ENCODE data around the gene TYR.
A peak's percentile ranks its signal among the peaks of the same experiment; 100 is the strongest.
"Not testable (repeated sequence)": the region's sequence is repeated elsewhere in the genome, so short reads cannot be mapped to it uniquely, and the experiment has no call there.

Gene TYR

DNA sequence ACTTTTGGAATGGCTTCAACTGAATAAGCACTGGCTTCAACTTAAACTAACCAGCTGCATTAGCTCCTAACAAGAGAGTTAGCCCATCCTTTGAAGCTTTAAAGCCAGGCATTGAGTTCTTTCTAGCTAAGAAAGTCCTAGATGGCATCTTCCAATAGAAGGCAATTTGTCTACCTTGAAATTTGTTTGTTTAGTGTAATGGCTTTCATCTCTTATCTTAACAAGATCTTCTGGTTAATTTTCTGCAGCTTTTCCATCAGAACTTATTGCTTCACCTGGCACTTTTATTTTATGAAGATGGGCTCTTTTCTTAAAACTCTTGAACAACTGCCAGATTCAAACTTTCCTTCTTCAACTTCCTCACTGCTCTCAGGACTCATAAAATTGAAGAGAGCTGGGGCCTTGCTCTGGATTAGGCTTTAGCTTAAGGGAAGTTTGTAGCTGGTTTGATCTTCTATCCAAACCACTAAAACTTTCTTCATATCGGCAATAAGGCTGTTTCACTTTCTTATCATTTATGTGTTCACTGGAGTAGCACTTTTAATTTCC, 94.9 kb downstream of the TYR start:
- DNase-seq (ENCODE audit: low spot score), result not testable (repeated sequence)

DNA sequence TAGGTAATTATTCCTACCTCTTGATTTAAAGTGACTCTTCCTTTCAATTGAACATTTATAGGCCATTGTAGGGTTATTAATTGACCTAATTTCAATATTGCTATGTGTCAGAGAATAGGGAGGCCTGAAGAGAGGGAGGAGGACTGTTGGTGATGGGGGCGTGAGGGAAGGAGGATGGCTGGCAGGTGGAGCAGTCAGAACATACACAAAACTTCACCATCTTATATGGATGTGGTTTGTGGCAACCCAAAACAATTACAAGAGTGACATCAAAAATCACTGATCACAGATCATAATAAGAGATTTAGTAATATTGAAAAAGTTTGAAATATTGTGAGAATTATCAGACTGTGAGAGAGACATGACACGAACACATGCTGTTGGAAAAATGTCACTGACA, 95.5 kb downstream of the TYR start:
- DNase-seq (ENCODE audit: low spot score), result not testable (repeated sequence)

DNA sequence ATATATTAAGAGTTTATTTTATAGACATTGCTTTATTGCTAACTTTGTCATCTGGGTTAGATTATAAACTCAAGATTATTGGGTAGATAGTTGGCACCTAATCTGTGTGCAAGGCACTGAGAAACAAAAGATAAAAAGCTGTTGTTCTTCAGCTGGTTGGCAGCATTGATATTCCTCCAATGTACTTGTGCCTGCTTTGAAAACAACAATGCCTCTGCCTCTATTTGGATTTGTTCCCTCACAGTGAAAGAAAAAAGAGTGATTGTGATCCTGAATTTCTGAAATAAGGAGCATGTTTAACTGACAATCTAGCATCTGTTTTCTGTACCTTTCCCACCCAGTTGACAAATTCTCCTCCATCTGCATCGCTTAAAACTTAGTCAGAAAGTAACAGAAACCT, 98.3 kb downstream of the TYR start:
- no peak for DNase-seq (ENCODE audit: low spot score)

DNA sequence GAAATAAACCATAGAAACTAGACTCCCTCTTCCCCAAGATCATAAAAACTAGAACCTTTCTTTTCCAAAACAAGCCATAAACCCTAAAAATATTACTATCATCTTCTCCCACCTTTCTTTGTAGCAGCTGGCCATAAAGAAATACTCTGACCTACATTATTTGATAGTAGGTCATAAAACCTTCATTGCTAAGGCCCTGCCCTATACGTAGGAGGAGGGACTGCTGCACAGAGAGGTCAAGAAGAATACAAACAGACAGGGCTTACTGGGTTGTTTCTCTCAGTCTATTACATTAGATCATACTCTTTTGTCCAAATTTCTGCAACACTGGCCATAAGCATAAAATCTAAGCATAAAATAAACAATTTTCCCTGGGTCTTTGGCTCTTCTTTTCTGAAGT, 101.5 kb downstream of the TYR start:
- DNase-seq (ENCODE audit: low spot score), result no peak

DNA sequence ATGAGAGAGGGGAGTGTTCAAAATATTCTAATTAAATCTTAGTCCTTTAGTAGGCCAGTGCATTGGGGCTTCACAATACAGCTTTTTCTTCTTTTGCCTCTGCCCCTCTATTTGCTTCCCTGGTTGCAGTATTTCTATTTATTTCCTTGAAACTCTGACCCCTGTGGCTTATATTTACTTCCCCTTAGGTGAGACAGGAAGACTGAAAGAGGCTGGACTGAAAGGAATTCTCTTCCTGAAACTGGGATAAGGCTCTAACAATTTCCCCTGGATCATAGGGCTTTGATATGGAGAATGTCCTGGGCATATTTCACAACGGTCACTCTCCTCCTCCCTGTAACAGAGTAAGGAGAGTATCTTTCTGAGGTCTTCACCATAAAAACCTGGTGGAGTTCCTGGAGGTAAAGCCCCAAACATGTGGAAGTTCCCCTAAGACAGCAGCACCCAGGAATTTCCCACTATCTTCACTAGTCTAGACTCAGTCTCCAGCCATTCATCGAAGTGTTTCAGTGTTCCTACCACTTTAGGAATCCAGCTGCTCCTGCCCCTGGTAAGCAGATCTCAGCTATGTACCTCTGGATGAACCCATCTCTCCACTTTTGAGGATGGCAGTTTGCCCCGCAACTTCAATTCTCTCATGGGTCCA, 103.5 kb downstream of the TYR start:
- not testable (repeated sequence) for DNase-seq (ENCODE audit: low spot score)

DNA sequence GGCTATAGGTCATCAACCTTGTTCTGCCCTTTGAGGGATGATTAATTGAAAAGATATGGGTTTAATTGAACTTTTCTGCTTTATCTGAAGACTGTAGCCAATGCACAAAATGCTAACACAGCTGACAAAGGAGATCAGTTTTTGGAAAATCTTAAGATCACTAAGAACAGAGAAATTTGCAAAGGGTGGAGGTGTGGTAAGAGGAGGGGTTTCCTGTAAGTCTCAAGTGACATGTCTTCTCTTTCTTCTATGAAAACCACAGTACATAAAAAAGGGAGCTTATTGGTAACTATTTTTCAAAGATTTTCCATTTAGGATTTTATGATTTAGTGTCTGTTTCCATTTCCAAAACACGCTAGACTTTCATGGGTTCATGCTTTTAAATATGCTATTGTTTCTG, 108.9 kb downstream of the TYR start:
- not testable (repeated sequence) for DNase-seq (ENCODE audit: low spot score)

DNA sequence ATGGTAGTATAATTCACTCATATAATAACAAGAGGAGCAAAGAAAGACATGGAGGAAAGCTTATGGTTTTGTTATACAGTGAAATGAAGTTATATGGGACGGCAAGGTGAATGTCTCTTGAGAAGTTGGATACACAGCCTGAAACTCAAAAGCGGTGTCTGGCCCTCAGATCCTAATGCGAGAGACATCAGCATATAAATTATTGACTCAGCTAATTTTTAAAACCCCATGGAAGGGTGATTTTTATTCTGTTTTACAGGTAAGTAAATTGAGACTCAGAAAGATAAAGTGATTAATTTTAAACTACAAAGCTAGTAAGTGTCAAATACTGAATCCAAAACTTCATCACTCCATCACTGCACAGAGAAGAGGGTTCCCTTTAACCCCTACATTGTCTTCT, 110.3 kb downstream of the TYR start:
- not testable (repeated sequence) for DNase-seq (ENCODE audit: low spot score)

DNA sequence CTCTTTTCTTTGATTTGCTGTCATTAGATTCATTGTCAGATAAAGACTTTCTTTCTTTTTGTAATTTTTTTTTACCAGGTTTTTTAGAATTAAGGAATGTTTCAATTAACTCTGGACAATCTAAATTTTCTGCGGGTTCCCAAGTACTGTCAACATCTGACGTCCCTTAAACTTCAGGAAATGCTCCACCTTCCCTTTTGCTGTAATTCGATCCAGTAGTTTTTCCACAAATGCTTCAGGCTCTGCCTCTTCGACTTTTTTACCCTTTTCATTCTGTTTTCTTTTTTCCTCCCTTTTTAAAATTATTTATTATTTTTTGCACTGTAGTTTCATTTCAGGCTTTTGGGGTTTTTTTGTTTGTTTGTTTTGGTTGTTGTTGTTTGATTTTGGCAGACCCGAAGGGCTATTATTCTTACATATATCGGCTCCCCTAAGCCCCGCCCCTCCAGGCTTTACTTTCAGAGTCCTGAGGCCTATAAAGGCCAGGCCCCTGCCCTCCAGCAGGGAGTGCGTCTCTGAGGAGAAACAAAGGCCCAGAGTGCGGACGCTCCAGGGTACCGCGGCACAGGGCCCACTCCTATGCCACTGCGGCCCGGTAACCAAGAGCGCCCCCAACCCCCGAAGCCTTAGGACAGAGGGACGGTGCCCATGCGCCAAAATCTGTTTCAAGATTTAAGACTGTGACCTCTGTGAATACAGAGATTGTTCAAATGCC, 116.4 kb downstream of the TYR start:
- no peak for DNase-seq (ENCODE audit: low spot score)

DNA sequence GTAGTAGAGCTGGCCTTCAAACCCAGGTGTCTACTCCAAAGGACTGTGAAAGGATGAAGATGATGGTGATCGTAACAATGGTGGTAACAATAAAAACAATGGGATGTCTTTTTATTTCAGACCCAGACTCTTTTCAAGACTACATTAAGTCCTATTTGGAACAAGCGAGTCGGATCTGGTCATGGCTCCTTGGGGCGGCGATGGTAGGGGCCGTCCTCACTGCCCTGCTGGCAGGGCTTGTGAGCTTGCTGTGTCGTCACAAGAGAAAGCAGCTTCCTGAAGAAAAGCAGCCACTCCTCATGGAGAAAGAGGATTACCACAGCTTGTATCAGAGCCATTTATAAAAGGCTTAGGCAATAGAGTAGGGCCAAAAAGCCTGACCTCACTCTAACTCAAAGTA, 117.3 kb downstream of the TYR start:
- not testable (repeated sequence) for DNase-seq (ENCODE audit: low spot score)

DNA sequence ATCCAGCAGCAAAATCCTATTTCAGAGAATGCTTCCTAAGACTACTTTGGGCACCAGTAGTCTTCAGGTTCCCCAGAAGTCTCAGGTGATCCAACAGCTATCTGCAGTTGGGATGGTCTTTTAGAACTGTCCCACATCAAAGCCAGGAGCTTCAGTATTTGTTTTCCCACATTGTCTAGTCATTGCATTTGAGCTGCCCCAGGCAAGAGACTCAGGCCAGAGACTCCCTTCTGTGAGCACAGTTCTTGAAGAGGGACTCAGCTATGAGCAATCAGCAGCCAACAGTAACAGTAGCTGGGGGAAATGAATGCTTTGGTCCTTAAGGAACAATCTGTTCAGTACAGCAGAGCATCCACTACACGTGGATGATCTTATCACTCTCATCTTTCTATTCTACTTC, 125.4 kb downstream of the TYR start:
- not testable (repeated sequence) for DNase-seq (ENCODE audit: low spot score)

DNA sequence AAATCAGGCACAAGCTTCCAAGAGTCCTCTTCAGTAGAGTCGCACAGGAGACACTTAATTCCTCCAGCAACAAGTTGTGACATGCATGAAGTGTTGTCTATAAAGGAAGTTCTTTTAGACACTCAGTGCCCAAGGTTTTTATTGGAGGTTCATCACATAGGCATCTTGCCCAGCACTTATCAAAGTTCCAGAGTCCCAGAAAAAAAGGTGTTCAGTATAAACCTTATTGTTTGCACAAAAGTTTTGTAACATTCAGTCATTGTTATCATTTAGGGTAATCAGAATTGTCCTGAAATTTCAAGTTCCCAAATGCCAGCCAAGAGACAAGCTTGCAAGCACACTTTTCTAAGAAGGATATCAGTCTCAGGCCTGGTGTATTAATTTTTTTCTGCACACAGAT, 130.6 kb downstream of the TYR start:
- DNase-seq (ENCODE audit: low spot score), result not testable (repeated sequence)

DNA sequence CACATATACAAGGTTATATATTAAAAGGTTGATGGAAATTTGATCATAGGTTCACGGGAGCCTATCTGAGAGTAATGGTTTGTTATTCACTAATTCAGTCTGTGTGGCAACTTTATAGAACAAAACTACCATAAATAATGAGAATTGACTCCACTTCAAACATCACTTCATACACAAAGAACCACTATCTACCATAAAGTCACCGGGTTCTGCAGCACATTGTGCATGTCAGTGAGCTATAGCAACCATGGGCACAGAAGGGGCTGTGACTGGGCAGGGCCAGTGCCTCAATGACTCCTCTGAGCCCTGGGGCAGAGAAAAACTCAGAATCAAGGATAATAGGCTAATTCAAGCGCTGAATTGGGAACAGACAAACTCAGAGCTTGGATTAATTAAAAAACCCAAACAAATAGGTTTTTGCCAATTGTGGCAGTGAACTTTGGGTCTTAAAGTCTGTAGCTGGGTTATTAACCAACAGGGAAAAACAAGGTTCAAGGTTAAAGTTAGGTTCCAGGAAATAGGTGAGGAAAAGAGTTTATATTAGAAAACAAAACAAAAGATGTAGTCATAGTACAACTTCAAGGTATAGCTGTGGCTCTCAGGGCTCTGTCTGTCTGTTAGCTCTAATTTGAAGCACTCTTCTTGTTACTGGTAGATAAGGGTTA, 131.8 kb downstream of the TYR start:
- DNase-seq (ENCODE audit: low spot score), result not testable (repeated sequence)

DNA sequence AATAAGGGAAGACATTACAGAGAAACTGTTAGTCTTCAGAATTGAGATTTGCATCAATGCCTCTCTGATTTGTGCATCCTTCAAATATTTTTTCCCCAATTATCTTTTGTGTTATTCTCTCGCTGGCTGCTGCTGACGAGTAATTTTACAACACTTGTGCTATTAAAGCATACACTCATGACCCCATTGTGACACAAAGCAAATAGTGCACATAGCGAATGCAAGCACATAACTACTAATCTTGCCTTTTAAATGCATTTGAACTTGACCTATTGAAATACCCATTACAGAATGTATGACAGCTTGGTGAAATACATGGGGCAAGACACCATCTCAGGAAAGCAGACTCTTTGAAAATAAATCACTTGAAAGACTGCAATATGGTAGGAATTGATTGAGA, 132.9 kb downstream of the TYR start:
- DNase-seq (ENCODE audit: low spot score), result not testable (repeated sequence)

DNA sequence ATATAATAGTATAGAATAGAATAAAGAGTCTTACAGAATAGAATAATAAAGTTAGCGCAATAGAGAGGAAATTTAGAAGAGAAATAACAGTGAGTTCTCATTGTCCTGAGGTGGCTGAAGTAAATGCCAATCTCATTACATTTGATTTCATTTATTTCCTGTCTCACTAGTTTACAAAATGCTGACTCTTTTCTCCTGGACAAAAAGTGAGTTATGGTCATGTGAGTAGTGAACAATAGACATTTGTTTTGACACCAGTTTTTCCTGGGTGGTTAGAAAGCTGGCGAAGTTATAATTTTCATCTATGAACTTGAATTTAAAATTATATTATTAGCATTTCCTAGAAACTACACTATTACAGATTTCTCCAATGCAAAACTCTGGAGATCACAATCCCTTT, 143.7 kb downstream of the TYR start:
- no peak for DNase-seq (ENCODE audit: low spot score)

DNA sequence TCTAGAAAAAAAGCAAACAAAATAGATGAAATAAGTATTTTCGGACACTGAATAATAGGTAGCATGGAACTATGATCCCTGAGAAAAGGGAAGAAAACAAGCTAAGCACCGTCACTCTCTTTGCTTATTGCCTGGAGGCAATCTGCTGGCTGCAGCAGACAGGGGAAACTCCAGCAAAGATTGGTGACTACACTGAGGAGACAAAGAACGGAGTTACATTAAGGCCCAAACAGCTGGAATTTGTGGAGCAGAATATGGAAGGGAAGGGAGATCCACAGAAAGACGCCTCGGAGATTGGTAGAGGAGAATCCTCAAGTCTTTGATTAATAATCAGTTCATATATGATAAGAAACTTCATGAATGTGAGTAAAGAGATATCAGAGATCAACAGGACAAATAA, 150.2 kb downstream of the TYR start:
- no peak for DNase-seq (ENCODE audit: low spot score)

DNA sequence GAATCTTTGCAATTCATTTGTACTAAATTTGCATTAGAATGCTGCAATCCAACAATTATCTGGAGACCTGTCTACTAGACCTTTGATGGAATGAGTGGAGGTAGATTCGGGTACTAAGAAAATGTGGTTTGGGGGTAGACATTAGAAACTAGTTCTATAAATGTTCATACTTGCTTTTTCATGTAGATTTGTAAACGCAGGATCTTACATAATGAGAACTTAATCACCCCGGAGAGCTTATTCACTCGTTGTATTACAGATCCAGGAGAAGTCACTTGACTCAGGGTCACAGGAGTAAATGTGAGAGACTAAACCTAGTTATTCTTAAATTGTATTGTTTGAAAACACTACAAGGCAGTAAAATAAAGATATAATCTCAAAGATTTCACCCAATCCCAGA, 154.3 kb downstream of the TYR start:
- DNase-seq (ENCODE audit: low spot score), result peak; percentile 11

DNA sequence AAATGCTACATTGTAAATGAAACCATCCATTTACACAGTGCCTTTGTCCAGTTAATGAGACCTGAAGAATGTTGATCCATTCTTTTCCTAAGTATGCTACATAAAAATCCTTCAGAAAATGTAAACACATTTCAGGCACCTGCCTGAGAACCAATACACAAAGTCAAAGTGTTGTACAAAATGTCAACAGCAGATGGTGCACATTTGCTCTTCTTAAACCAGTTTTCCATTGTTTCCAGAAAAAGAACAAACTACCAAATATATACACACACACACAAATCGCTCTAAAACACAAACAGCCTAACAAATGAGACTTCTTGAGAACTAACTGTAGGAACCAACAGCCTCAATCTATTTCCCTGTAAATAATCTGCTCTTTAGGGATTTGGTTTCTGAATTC, 156.0 kb downstream of the TYR start:
- DNase-seq (ENCODE audit: low spot score), result peak; percentile 20

DNA sequence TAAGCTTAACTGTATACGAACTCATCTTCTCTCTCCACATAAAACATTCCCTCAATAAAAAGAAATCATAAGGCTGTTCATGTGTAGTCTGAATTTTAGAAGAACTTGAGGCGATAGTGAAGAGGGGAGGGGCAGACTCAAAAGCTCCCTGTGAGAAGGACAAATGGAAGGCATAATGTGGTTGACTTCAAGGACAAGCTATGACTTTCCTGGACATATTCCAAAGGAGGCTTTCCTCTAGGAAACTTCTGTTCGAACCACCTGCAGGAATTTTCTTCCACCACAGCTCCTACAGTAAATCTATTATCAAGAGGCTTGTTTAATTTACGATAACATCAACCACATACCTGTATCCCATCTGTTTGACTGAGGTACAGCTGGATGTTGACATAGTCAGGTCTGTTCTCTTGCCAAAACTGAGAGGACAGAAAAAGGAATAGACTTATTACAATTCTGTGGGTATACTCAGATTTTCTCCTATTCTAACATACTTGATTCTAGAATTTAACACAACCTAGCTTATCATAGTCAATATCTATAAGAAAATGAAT, 159.5 kb downstream of the TYR start:
- DNase-seq (ENCODE audit: low spot score), result not testable (repeated sequence)

DNA sequence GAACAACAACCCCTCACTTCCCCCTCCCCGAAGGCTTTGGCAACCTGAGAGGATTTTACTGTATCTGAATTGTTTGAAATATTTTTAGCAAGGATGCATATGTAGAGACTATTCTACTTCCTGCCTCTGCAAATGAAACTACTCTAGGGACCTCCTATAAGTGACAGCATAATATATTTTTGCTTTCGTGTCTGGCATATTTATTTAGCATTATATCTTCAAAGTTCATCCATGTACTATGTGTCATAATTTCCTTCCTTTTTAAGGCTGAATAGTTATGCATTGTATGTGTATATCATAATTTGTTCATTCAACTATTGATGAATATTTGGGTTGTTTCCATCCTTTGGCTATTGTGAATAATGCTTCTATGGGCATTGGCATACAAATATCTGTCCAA, 160.4 kb downstream of the TYR start:
- DNase-seq (ENCODE audit: low spot score), result not testable (repeated sequence)

DNA sequence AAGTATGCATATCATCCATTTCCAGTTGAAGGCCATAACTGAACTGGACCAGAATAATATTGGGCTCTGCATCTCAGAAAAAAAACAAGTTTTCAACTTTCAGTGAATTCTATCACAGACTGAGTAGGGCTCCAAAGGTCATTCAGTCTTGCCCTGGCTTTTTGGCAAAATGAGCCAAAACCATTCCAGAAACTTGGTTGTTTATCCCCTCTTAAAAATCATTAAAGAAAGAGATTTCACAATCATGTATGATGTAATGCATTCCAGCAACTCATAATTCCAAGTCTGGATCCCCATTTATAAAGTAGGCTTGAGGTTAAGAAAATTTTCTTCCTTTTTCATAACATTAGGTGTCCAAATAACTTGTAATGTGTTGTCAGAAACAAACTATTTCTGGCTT, 162.8 kb downstream of the TYR start:
- DNase-seq (ENCODE audit: low spot score), result not testable (repeated sequence)

DNA sequence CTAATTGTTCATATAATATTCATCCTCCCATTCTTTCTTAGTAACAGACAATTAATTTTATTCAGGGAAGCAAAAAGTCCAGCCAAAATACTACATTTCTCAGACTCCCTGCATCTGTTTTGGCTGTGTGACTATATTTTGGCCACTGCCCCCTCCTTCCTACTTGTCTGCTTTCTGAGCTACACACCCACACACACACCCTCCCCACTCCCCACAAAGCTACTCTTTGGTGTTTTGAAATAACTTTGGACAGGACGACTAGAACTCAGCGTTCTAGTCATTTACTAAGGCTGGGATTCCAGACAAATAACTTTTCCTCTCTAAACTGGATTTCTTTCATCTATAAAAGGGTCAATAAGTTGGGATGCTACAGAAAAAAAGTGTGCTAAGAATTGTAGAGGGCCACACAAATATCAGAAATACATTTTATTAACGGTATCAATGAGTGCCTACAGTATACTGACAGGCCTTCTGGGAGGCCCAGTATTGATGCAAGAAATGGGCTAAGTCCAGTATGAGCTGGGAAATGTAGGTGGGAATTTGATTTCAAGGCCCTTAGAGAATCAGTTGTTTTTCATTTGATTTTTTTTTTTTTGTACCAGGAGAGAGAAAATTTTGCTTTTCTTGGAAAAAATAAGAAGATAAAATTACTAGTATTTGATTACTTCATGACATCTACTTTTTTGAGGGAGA, 165.4 kb downstream of the TYR start:
- DNase-seq (ENCODE audit: low spot score), result not testable (repeated sequence)

Measured in RKO (cell line).